ENCODE data around the gene GLUL. TPM values are rescaled to one million over a fixed set of nuclear protein-coding genes. Genes with fewer than 3 reads are reported as not detected.

The GLUL gene
- 377 and 422 TPM in 2 replicates for total RNA-seq

GRCh38 chr1:182391362-182392049, at the start of gene GLUL:
TSS of gene GLUL (minus strand) at chr1:182391790. CDS start at chr1:182388737, 3,053 bp downstream.
- peak; percentile 92 for DNase-seq

- DNase-seq = no peak
Observed at GRCh38 chr1:182438326-182438725, 46.7 kb upstream of the GLUL start.

- DNase-seq = no peak
Observed at GRCh38 chr1:182433580-182433979, 42.0 kb upstream of the GLUL start.

GRCh38 chr1:182431278-182431677, 39.7 kb upstream of the GLUL start:
- no peak for DNase-seq

- no peak for DNase-seq
Observed at GRCh38 chr1:182430263-182431068, 38.9 kb upstream of the GLUL start.

- DNase-seq = no peak
Observed at GRCh38 chr1:182428043-182428442, 36.5 kb upstream of the GLUL start.

- no peak for DNase-seq
Observed at GRCh38 chr1:182426442-182427430, 35.1 kb upstream of the GLUL start.

- DNase-seq = no peak
Observed at GRCh38 chr1:182415789-182416188, 24.2 kb upstream of the GLUL start.

GRCh38 chr1:182413969-182414368, 22.4 kb upstream of the GLUL start:
- DNase-seq = no peak

GRCh38 chr1:182413486-182413885, 21.9 kb upstream of the GLUL start:
- no peak for DNase-seq

- no peak for DNase-seq
Observed at GRCh38 chr1:182410620-182411273, 19.2 kb upstream of the GLUL start.

GRCh38 chr1:182410138-182410537, 18.5 kb upstream of the GLUL start:
- DNase-seq = no peak

- DNase-seq = no peak
Observed at GRCh38 chr1:182408435-182409075, 17.0 kb upstream of the GLUL start.

- DNase-seq = no peak
Observed at GRCh38 chr1:182407724-182408123, 16.1 kb upstream of the GLUL start.

- DNase-seq = no peak
Observed at GRCh38 chr1:182406012-182406411, 14.4 kb upstream of the GLUL start.

- no peak for DNase-seq
Observed at GRCh38 chr1:182405578-182405977, 14.0 kb upstream of the GLUL start.

GRCh38 chr1:182404781-182405180, 13.2 kb upstream of the GLUL start:
- no peak for DNase-seq

- DNase-seq = no peak
Observed at GRCh38 chr1:182400567-182400966, 9.0 kb upstream of the GLUL start, which contains the start of gene TEDDM1. TSS of gene TEDDM1 (minus strand) at chr1:182400667. CDS start at chr1:182400485, 182 bp downstream.

GRCh38 chr1:182397653-182398393, 6.2 kb upstream of the GLUL start:
- DNase-seq = no peak

- DNase-seq = no peak
Observed at GRCh38 chr1:182395906-182396305, 4.3 kb upstream of the GLUL start.

All from dermis blood vessel endothelial cell (primary cell).